ENCODE measurements around the gene GTPBP1.

DNA sequence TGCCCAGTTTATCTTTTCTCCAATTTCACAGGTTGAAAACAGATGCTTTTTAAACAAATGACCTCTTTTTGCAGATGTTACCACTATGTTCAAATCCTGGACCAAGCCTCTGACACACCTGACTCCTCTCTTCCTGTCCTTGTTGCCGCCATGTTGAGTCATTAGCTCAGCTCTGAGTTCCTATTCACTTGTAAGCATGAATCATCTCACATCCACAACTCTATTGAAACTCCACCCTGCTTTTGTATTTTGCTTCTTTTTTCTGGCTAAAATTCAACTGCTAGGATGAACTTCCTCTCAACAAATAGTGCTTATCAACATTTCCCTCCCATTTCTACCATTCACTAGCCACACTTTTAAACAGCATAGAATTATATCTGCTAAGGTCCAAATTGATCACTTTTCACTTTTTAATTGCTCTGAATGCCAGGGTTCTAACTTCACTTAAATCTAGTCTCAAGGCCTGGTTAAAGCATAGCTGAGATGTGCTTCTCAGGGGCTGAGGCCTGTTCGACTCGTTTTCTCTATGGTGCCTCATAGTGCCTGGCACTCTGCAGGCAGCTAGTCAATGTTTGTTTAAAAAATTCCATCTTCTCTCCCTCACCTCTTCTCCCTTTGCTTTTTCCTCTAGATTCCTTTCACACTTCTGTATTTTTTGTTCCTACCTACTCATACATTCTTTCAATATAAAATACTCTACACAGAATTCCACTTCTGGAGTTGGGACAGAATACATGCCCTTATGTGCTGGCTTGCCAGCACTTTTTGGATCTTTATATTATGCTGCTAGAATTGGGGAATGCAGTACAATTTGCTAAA lies 8.9 kb upstream of the GTPBP1 start:
- TF ChIP-seq, protein P1, sequence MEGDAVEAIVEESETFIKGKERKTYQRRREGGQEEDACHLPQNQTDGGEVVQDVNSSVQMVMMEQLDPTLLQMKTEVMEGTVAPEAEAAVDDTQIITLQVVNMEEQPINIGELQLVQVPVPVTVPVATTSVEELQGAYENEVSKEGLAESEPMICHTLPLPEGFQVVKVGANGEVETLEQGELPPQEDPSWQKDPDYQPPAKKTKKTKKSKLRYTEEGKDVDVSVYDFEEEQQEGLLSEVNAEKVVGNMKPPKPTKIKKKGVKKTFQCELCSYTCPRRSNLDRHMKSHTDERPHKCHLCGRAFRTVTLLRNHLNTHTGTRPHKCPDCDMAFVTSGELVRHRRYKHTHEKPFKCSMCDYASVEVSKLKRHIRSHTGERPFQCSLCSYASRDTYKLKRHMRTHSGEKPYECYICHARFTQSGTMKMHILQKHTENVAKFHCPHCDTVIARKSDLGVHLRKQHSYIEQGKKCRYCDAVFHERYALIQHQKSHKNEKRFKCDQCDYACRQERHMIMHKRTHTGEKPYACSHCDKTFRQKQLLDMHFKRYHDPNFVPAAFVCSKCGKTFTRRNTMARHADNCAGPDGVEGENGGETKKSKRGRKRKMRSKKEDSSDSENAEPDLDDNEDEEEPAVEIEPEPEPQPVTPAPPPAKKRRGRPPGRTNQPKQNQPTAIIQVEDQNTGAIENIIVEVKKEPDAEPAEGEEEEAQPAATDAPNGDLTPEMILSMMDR (IDR thresholded peaks at IDR 0.05) = no peak
- TF ChIP-seq YY1 (IDR thresholded peaks at IDR 0.05; ENCODE audit: low read depth) = peak; percentile 48; the same call in 1 of the 2 replicates
- no peak for TF ChIP-seq TEAD4 (IDR thresholded peaks at IDR 0.05; ENCODE audit: borderline replicate concordance, insufficient read depth)
- no peak for TF ChIP-seq GABPA (IDR thresholded peaks at IDR 0.05; ENCODE audit: low read depth)
- no peak for TF ChIP-seq POLR2AphosphoS5 (IDR thresholded peaks at IDR 0.05; ENCODE audit: low read depth, low read length)
- no peak for TF ChIP-seq RXRA (IDR thresholded peaks at IDR 0.05; ENCODE audit: borderline replicate concordance, low read depth)
- TF ChIP-seq EP300 (IDR thresholded peaks at IDR 0.05; ENCODE audit: borderline replicate concordance in 1 of 2, low read depth in 1 of 2, low read length in 1 of 2) = no peak
- TF ChIP-seq REST (IDR thresholded peaks at IDR 0.05; ENCODE audit: low read depth, low read length) = no peak
- no peak for TF ChIP-seq FOXM1 (IDR thresholded peaks at IDR 0.05; ENCODE audit: low read depth)
- TF ChIP-seq, protein P2, sequence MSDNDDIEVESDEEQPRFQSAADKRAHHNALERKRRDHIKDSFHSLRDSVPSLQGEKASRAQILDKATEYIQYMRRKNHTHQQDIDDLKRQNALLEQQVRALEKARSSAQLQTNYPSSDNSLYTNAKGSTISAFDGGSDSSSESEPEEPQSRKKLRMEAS (IDR thresholded peaks at IDR 0.05; ENCODE audit: low read depth) = no peak
- TF ChIP-seq RAD21 (IDR thresholded peaks at IDR 0.05; ENCODE audit: low read length) = no peak
- TF ChIP-seq, protein P3, sequence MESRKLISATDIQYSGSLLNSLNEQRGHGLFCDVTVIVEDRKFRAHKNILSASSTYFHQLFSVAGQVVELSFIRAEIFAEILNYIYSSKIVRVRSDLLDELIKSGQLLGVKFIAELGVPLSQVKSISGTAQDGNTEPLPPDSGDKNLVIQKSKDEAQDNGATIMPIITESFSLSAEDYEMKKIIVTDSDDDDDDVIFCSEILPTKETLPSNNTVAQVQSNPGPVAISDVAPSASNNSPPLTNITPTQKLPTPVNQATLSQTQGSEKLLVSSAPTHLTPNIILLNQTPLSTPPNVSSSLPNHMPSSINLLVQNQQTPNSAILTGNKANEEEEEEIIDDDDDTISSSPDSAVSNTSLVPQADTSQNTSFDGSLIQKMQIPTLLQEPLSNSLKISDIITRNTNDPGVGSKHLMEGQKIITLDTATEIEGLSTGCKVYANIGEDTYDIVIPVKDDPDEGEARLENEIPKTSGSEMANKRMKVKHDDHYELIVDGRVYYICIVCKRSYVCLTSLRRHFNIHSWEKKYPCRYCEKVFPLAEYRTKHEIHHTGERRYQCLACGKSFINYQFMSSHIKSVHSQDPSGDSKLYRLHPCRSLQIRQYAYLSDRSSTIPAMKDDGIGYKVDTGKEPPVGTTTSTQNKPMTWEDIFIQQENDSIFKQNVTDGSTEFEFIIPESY (IDR thresholded peaks at IDR 0.05; ENCODE audit: borderline replicate concordance, low read depth) = no peak
- no peak for TF ChIP-seq GATA2 (CRISPR knock-in tag; IDR thresholded peaks at IDR 0.05)
- peak; percentile 33; the same call in 1 of the 2 replicates for TF ChIP-seq JUND (IDR thresholded peaks at IDR 0.05)
